Dedifferentiated amniotic fluid mesenchymal stem cell (primary cell): ENCODE results near the gene CAMK2B.

Experiments used
- DNase-seq: peaks from one replicate; pipeline ENCODE4 v3.0.0-alpha.2; 2016; ENCODE audit errors: extremely low spot score

The CAMK2B gene

DNA sequence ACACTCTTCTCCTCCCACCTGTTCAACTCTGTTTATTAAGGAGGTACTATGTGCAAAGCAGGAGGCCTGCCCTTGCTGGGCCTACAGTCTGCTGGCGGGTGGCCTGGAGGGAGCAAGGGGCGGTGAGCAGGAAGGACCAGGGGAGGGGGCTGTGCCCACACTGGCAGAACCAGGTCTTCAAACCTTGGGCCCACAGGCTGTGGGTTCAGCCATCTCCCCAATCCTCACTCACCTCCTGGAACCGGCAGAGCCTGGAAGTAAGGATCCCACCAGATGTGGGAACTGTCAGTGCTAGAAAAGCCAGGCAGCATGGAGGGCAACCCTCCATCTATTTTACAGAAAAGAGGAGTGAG is 50.8 kb downstream of the CAMK2B start:
- DNase-seq, result no peak

DNA sequence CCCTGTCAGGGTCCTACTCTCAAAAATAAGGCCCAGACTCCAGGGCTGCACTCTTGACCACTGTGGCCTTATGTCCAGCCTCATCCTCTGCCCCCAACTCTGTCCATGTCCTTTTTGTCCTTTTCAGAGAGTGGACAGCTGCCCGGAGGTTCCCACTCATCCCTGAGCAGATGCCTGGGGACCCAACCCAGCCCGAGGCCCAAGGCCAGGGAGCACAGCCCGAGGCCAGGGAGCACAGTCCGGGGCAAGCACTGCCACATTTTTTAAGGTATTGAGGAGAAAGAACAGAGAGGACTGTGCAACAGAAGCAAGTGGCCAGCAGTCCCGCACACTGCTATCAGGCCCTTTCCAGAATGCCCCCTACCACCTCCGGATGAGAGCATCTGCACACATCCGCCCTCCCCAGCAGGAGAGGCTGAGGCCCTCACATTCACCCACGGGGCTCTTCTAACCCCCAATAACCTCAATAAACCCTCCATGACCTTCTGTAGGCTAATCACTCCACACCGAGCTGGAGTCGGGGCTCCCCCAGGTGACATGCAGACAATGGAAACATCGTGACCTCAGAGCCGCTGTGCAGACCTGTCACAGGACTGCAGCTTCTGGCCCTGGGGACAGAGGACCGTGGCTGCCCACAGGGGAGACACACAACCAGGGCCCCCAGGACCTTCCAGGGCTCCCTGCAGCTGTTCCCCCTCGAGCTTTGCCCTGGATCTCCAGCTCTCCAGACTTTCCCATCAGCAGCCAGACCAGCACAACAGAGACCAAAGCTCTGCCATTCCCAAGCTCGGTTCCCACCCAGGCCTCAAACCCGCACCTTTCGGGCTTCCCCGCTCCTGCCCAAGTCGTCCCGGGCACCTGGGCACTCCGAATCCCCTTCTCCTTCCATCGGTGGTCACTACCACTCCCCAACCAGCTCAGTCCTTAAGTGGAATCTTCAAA is 51.4 kb downstream of the CAMK2B start:
- DNase-seq, result no peak

DNA sequence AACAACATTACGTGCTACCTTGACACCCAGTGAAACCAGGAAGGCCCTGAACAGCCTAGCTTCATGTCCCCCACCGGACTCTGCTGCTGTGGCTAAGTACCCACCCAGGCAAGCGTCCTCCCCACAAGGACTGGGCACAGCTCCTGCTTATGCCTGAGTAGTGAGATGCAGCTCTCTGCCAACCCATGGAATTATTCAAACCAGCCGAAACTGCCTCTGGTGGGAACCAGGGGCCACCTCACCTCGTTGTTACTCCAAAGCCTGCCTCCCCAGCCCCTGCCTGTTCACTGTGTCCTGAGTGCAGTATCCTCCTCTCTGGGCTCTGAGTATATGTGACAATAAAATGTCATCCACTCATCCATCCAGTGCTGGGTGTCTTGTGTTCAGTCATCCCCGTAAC is 52.4 kb downstream of the CAMK2B start:
- no peak for DNase-seq

DNA sequence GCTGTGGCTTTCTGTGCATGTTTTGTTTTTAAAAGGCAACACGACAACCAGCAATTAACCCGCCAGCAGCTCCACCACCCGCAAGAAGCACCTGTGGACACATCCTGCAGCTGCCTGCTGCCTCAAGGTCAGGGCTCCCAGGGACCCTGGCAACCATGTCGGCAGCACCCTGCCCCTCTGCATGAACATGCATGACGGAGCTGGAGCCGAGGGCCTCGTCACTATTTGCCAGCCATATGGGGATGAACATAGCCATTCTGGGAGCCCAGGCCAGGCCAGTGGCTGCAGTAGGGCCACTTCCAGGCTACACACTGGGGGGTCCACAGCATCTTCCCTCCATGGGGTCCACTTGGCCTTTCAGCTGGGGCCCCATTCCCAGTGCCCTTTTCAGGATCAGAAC is 52.9 kb downstream of the CAMK2B start:
- DNase-seq, result no peak

DNA sequence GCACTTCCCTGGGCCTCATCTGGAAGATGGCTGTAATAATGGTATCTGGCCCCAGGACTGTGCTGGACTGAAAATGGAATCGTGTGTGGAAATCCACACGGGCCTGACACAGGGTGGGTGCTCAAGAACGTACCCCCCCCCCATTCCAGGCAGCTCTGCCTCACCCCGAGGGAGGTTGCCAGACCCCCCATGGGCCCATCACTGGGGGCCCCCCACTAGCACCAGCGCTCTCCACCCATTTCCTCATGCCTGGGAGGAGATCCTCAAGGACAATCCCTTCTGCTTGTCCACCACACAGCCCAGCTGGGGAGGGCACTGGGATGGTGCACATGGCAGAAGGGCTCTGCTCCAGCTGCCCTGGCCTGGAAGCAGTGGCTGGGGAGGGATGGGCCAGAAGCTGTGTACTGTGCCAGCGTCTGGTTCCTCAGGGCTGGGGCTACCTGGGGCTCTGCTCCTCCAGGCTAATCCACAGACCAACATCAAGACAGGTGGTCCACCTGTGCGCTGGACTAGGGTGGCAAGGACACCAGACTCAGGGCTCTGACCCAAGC is 55.4 kb downstream of the CAMK2B start:
- no peak for DNase-seq

DNA sequence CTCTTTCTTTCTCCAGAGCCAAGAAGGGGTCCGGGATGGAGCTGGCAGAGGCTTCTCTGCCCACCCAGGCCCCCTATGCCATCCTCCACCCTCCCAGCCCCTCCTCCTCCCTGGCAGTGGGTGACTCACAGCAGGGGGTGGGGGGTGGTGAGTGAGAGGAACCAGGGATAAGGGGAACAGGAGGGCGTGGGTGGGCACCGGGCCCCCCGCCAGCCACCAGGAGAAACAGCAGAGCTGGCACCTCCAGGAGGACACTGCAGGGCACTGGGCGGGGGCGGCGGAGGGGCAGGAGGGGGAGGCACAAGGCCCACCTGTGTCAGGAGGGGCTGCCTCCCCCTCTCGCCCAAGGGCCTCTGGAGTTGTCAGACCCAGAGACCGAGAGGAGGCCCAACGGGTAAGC is 56.0 kb downstream of the CAMK2B start:
- DNase-seq, result no peak

DNA sequence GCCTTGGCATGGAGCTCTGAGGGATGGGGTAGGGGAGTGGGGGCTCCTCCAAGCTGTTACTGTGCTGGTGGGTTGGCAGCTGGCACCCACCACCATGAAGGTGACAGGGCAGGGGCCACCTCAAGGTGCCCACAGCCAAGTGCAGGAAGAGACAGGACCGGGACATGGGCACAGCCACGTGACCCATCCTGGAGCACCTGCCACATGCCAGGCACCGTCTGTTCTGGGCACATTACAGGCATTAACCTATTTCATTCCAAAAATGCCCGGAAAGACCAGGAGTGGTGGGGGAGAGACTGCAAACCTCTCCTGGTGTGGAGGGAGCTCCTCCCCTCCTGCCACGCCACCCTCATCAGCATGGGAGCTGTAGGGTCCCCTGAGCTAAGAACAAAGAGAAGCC is 56.7 kb downstream of the CAMK2B start:
- no peak for DNase-seq

DNA sequence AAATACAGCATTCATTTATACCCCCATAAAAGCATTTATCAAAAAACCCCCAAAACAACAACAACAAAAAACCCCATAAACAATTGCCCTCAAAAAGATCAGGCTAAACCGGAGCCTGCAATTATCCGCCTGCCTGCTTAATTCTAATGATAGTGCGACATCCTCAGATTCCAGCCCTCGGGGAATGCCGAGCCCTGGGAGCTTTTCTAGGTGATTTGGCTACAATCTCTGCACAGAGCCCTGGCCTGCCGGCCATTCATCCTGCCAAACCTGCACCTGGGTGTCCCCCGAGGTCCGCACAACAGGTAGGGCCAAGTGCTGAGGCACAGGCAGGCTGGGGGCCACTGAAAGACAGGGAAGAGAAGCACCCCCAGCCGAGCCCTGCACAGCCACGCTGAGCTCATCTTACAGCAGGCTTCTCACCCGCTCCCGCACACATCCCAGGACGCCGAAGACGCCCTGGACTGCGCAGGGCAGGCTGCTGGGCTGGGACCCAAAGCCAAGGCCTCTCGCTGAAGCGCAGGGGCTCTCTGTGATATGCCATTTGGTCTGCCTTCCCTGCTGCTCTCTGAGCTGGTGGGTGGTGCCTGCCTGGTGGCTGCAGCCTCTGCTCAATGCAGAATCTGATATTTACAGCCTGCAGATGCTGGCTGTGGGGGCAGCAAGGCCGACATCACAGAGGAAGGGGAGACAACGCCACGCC is 57.5 kb downstream of the CAMK2B start:
- DNase-seq, result no peak

DNA sequence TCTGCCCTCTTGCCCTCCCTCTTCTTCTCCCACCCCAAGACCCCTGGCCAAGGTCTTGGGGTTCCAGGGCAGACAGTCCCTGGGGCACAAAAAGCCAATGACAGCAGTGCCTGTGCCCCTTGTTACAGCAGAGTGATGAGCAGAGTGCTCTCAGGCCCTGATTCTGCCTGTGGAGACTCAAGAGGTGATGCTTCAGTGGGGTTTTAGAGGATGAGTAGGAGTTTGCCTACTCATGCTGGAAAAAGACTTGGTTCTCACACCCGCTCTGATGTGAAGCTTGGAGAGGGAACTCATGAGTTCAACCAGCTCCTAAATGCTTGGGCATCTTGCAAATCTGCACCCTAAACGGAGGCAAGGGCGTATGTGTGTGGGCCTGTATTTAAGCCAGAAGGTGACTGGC is 58.2 kb downstream of the CAMK2B start:
- no peak for DNase-seq

DNA sequence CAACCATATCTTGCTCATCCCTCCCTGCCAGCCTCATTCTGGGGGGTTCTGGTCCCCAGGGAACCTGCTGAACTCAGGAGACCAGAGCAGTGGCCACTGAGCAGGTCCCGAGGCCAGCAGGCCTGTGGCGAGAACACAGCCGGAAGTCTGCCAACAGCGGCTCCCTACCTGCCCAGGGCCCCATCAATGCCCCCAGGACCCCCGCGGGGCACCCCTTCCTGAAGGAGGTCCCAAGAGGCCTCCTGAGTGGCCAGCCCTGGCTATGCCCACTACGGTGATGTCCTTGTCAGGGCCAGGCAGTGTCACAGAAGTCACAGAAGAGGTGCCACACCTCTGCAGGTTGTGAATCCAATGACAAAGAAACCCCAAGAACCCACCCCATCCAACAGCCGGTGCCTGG is 58.9 kb downstream of the CAMK2B start:
- no peak for DNase-seq

DNA sequence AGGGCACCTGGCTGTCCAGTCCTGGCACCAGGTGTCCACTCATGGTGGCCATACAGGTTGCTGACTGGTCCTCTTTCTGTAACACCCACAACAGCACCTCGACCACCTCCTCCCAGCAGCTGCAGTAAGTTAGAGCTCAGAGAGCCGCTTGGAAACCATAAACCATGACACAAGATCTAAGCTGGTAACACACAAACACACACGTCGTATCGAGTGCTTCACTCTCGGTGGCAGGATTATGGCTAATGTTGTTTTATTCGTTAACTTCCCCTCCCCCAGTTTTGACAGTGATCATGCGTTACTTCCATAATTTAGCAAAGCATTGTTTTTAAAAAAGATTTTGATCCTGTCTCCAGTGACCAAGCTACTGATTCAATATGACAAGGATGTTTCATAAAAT is 59.7 kb downstream of the CAMK2B start:
- DNase-seq, result no peak

DNA sequence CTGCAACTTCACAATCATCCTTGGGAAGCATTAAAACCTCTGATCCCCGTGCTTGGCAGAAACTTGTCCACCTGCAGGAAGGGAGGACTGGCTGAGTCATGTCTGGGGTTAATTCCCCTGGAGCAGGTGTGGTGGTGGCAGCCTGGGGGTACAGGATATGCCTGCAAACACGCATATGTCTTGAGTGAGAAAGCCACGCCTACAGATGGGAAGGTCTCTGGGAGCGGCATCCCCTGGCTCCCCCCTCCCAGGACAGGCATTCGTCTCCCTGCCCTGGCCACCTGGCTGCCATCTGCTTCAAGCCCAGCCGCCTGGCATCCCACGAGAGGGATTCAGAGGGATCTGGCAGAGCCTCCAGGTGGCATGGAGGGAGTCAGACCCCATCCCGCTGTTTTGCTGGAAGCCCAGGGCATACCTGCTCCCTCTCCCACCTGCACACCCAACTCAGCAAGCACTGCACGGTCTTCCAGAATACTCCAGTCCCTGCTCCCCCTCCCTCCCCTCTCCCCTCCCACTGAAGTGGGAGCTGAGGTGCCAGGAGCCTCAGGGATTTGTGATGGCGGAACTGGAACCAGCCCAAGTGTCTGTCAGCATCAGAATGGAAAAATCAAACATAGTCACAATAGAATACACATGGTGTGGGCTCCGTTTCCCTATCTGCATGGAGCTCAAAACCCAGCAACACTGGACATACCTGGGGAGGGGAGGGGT is 61.0 kb downstream of the CAMK2B start:
- DNase-seq, result no peak

DNA sequence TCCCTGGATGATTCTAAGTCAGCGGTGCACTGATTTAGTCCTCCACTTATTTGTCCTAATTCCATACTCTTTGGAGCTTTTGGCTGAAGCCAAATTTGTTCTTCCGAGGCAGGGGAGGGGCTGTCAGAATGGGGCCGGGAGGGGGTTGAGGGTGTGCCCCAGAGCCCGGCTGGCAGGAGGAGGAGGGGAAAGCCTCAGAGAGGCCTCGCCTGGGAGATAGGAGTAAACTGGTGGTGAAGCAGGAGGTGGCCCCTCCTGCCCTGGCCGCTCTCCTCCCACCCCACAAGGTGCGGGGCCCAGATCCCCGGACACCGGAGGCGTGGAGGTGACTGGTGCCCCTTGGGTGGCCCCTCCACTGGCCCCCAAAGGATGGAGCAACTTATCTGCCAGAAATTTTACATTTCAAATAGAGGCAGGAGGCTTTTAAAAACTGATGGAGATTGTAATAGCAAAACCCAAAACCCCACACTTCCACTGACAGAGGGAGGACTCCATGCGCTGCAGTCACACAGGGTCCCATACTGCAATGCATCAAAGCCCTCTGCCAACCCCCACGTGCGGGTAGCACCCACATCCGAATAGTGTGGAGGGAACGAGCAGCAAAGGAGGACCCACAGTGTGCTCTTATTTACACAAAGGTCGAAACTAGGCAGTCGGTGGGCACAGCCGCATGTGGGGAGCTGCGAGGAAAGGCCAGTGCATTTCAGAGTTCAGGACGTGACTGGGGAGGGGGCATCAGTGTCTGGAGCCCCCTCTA is 61.9 kb downstream of the CAMK2B start:
- no peak for DNase-seq

DNA sequence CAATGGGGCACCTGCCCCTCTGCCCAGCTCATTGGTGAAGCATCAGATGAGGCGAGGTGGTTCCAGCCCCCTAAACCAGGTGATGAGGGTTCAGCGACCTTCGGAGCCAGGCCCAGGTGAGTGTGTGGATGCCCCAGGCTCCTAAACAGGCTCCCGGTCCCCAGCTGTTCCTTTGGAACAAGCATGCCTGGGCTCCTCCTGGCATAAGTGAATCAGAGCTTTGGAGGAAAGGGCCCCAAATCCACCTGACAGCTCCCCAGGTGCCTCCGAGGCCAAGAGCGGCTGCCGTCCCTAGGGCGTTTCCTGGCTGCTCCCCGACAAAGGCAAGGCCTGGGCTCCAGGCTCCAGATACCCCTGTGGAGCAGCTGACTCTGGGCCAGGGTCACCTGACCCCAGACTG is 63.4 kb downstream of the CAMK2B start:
- DNase-seq, result no peak

DNA sequence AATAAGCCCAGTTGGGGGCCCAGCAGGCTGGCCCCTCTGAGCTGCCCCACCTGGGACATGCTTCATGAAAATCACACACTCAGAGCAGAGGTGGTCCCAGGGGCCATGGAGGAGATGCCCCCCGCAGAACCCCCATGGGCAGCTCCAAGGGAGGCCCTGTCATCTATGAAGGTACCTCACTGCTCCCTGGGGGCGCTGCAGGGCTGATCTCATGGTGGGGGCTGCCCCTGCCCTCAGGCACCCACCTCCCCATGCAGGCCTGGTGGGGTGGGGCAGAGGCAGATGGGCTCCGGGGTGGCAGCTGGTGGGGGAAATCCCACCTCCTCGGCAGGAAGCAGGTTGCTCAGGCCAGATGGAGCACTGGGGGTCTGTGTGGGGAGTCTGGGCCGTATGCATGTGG is 64.2 kb downstream of the CAMK2B start:
- no peak for DNase-seq

DNA sequence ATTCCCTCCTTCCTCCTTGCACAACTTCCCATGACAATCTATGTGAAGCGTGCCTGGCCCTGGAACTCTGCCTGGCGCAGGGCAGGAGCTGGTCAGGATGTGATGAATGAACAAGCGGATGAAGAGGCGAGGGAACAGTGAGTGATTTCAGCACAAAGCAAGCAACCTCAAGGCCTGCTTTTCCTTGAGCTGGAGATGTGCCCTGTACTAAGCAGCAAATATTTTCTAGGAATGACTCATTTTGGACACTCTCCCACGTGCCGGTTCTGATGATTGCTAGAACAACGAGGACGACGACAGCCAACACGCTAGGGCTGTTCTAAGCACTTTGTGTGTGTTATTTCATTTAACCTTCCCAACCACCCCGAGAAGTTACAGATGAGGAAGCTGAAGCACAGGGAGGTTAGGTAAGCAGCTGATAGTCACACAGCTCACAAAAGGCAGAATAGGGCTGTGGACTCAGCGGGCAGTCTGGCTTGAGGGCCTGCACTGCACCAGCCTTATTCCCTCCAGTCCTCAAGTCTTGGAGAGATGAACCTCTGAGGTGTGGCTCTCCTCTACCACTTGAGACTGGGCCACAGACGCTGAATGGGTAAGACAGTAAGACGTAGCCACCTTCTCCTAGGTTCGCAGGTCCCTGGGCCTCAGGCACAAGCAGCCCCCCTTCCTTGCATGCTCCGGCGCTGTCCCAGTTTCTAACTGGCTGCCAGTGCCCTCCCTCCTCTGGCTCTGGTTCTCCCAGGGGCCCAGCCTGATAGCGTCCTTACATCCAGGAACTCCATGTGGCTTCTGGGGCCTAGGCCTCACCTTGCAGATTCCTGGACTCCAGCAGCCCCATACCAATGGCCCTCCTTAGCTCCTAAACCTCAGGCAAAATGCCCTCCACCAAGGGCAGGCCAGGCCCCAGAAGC is 65.6 kb downstream of the CAMK2B start:
- DNase-seq, result peak; percentile 45

DNA sequence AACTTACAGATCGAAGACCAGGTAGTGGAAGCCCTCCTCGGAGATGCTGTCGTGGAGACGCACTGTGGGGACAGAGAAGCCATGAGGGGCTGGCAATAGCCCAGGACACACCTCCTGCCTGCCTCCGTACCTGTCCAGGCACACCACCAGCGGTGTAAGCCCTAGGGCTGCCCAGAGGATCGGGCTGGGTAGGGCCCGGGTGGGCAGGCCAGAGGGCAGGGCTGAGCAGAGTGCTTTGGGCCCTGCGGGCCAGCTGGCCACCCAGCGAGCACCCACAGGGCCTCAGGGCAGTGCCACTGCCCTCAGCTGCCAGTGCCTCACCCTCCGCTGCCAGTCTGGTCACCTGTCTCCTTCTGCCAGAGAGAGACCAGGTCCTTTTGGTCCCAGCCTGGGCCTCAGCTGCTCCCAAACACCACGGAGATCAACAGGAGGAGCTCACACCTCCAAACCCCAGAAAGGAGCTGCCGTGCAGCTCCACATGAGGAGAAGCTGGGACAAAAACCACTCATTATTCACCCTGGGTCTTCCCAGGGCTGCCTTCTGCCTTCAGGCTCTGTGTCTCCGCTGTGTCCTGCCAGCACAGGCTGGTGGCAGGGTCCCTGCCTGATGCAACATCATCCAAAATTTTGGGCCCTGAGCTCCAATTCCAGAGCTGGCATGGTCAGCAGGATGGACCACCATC is 66.4 kb downstream of the CAMK2B start:
- DNase-seq, result no peak

DNA sequence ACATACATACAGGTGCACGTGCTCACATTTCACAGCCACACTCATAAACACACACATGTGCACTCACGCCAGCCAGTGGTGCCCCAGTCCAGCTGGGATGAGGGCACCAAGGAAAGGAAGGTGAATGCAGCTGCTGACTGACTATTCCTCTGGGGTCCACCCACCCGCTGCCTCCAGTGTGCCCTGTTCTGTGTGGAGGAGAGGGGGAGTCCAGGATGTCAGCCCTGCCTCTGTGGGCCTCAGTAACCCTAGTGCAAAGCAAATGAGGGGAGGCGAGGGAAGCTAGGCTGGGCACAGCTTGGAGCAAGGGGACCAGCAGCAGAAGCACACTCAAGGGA is 67.0 kb downstream of the CAMK2B start:
- no peak for DNase-seq

DNA sequence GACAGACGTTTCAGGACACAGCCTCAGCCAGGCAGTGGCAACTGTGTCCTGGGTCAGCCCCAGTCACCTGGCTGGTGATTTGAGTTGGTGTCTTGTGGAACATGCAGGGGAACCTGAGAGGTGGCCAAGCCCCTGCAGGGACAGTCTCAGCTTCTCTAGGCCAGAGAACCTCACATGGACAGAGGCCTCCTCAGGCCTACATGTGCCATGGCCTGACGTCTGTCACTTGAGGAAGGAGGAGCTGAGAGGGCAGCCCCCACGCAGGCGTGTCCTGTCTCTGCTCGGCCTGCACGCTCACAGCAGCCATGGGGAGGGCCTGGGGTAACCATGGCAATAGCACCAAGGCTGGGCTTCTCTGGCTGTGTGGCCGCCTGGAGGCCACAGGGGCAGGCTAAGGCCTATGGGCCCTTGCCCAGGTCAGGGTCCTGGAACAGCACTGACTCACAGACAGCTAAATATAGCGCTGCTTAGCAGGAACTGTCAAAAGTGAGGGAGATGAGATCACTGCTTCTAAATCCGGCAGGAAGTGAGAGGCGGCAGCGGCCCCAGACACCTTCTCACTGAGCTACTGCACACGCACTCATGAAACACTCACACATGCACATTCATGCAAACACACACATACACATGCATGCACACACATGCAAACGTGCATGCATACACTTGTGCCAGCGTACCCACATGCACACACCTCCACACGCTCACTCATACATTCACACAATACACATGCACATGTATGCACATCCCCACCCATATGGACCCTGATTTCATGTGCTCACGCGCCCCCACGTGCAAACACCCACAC is 67.6 kb downstream of the CAMK2B start:
- DNase-seq, result peak; percentile 35
